Fibroblast of the conjunctiva (primary cell): ENCODE results near the gene HHATL.

Source experiments
- DNase-seq: peaks from one replicate; pipeline ENCODE4 v3.0.0-alpha.2; 2010; ENCODE audit warnings: low read depth

Gene HHATL

DNA sequence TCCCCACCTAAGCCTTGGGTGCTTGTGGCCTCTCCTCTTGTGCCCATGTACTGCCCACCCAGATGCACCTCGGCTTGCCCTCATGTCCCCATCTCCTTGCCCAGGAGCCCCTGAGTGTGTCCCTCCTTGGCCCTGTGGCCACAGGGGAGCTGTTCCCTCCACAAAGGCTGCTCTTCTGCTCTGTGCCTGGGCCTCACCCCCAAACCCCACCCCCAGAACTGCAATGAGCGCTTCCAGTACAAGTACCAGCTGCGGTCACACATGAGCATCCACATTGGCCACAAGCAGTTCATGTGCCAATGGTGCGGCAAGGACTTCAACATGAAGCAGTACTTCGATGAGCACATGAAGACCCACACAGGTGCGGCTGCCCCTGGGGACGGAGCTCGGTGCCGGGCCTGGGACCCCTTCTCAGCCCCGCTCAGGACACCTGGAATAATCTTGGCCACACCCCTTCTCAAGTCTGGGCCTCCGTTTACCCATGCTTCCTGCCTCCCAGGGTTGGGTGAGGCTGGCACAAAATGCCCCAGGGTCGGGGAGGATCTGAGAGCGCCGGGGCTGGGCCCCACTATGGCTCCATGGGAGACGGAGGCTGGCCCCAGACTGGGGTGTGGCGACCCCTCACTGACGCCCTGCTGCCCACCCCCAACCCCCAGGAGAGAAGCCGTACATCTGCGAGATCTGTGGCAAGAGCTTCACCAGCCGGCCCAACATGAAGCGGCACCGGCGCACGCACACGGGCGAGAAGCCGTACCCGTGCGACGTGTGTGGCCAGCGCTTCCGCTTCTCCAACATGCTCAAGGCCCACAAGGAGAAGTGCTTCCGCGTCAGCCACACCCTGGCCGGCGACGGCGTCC is 38.8 kb downstream of the HHATL start:
- no peak for DNase-seq

DNA sequence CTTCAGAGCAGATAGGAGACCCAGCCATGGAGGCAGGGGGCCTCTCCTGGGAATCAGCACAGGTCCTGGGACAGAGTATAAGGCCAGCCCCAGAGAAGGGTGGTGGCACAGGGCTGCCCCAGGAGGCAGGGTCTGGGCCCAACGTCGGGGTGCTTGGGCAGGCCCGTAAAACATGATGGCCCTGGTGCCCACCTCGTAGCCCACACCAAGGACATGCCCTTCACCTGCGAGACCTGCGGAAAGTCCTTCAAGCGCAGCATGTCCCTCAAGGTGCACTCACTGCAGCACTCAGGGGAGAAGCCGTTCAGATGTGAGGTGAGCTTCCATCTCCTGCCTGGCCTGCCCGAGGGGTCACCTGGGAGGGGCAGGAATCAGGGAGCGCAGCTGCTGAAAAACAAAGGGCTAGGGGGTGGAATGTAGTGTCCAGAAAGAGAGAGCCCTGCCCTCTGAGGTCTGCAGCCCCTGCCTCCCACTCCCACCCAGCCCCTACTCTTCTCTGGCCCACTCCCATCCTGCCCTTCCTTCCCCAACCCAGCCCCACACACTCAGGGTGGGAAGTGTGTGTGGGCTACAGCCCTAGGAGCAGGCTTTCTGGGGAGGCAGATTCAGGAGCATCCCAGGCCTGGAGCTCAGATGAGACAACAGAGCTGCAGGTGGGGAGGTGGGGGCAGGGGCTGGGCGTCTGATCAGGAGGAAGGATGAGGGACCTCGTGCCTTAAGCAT is 39.6 kb downstream of the HHATL start:
- no peak for DNase-seq

DNA sequence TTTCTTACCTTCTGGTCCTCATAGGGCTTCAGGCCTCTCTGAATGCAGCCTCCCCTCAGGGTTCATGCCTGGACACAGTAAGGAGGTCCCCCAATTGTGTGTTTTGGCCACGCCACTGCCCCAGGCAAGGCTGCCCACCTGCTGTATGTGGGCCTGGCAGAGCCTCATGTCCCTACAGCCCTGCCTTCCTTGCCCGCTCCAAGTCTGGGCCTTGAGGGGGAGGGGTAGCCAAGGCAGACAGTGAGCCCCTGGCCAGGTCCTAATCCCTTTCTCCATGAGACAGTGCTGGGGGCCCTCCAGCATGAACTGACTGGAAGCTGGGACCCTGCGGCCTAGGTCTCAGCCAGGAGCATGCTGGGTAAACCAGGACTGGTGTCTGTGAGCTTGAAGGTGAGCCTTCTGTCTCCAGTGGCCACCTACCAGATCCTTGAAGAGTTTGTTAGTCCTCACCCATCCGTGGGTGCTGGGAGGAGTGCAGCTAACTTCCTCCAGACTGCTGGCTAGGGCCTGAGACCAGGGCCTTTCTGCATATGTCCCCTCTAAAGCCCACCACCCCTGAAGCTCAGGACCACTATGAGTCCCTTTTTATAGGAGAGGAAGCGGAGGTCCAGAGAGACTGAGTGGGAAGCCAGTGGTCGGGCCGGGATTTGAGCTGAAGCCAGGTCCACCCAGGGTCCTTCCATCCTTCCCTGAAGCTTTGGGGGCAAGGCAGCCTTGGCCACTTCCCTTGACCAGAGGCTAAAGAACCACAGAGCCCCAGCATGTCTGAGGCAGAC is 40.4 kb downstream of the HHATL start:
- DNase-seq: no peak

DNA sequence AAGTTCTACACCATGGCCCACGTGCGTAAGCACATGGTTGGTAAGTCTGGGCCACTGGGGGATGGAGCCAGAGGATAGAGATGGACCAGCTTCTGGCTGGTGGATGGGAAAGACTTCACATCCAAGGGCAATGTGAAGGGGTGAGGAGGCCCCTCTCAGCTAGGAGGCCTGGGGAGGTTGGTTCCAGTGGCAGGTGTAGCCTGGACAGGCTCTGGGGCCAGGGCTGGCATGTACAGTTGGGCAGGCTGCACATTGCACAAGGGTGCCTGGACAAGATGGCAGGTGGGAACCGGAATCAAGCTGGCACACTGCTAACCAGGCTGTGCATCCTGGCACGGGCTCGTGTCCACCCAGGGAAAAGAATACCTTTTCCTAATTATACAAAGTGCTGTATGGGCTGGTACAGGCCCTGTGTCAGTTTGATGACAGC is 41.0 kb downstream of the HHATL start:
- no peak for DNase-seq

DNA sequence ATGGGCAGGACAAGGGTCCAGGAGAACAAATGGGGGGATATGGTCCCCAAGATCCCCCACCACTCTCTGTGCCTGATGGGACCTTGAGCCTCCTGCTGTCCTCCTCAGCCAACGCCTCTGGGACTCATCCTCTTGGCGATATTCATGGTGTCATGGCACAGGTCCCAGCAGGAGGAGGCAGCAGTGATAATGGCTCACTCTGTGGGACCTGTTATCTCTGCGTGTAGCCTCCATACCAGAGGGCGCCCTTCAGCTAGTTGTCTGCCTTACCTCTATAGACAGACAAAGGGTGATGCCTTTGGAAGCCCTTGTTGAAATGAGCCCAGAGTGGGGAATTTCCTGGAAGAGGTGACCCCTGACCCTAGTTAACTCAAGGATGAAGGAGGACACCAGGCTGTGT is 41.7 kb downstream of the HHATL start:
- DNase-seq: no peak

DNA sequence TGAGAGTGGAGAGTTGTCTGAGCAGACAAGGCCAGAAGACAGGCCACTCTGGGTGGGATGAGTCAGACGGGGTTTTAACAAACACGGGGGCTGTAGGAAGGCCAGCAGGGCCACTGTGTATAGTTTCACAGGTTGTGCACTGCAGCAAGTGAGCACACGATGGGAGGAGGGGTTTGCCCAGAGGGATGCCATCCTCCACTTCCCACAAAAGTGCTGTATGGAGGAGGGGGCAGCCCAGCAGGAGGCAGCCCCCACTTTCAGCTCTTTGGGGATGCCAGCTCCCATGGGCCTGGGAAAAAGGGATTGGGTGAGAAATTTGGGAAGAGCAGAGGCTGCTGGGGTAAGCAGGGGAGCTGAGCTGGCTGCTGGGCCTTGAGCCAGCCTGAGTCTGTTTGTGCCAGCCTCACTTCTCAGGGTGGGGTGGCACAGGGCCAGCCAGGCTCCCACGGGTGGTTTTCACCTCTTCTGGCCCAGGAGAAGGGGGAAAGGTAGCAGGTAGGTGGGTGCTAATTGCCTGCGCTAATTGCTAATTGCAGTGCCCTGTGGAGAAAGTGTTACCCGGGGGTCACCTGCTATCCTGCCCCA is 42.4 kb downstream of the HHATL start:
- DNase-seq: no peak

DNA sequence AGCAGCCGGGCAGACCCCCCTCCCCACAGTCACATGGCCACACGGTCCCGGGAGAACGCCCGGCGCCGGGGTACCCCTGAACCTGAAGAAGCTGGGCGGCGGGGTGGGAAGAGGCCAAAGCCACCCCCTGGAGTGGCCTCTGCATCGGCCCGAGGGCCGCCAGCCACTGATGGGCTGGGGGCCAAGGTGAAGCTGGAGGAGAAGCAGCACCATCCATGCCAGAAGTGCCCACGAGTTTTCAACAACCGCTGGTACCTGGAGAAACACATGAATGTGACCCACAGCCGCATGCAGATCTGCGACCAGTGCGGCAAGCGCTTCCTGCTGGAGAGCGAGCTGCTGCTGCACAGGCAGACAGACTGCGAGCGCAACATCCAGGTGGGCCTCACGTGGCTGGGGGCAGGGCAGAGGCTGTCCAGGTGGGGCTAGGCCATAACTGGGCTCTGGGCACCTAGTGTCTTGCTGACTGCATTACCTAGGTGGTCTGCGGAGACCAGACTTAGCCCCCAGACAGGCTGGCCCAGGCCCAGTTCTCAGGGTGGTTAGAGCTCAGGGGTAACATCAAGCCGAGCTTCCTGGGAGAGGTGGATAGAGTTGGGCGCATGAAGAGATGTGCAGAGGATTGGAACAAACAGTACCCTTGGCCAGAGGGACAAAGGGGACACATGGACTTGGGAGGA is 43.0 kb downstream of the HHATL start:
- DNase-seq: no peak

DNA sequence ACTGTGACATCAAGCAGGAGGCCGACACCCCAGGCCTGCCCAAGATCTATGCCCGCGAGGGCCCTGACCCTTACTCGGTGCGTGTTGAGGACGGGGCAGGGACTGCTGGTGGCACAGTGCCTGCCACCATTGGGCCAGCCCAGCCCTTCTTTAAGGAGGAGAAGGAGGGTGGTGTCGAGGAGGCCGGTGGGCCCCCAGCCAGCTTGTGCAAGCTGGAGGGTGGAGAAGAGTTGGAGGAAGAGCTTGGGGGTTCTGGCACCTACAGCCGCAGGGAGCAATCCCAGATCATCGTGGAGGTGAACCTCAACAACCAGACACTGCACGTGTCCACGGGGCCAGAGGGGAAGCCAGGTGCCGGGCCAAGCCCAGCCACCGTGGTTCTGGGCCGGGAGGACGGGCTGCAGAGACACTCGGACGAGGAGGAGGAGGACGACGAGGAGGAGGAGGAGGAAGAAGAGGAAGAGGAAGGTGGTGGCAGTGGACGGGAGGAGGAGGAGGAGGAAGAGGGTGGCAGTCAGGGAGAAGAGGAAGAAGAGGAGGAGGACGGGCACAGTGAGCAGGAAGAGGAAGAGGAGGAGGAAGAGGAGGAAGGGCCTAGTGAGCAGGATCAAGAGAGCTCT is 43.7 kb downstream of the HHATL start:
- no peak for DNase-seq

DNA sequence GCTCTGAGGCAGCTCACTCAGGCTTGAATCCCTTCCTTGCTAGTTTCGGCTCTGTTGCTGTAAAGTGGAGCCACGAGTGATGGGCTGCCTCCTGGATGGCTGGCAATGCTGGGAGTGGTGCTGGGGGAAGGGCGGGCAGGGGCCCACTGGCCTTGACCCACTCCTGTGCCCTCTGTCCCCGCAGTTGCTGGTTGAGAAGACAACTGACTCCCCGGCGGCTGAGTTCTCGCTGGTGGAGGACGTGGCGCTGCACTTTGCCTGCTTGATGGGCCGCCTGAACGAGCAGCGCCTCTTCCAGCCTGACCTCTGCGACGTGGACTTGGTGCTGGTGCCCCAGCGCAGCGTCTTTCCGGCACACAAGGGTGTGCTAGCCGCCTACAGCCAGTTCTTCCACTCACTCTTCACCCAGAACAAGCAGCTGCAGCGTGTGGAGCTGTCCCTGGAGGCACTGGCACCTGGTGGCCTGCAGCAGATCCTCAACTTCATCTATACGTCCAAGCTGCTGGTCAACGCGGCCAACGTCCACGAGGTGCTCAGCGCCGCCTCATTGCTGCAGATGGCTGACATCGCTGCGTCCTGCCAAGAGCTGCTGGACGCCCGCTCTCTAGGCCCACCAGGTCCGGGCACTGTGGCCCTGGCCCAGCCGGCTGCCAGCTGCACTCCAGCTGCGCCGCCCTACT is 44.4 kb downstream of the HHATL start:
- no peak for DNase-seq

DNA sequence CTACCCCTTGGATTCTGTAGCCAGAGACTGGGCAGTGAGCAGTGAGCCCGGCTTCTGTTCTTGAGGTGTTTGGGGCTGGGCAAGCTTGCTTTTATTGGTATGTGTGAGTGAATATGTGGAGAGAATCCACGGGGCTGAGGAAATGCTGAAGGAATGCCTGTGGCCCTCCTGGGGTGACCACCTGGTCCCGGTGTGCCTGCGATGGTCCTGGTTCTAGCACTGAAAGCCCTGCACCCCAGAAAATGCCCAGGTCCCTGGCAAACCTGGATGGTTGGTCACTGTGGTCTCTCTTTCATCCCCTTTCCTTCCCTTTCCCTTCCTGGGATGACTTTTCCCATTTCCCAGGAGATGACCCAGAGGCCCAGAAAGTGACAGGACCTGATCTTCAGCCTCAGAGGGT is 44.9 kb downstream of the HHATL start:
- no peak for DNase-seq

DNA sequence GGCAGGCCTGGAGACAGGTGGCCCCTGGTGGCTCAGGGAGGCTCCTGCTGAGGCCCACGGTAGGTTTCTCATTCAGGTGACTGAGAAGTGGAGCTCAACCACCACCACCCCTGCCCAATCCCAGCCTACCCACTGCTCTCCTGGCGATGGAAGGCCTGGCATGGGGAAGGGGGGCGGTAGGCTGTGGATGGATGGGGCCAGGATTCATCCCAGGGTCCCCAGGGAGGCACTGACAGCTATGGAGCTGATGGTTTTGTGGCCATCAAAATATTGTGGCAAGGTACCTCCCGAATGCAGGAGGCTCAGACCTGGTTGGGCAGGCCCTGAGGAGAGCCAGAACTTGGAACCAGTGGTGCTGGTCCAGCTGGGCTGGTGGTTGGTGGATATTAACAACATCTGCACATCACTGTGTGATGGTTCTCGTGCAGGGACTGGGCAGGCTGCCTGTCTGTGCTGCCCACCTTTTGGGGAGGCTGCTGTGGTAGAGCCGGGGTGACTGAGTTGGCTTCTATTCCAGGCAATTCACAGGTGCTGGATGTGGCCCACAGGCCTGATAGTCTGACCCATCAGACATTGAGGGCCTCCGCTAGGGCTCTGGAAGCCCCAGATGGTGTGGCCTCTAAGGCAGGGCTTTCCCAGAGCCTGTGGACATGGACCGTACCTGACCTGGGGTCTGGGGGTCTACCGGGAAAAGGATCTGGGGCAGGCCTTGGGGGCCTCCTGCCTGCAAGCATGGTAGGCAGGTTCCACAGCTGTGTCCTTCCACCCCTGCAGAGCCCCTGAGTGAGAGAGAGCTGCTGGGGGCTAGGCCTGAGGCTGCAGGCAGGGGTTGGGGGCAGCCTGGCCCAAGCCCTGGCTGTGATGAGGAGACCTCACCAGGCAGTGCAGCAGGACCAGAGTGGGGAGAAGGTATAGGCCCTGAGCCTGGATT is 45.7 kb downstream of the HHATL start:
- no peak for DNase-seq

DNA sequence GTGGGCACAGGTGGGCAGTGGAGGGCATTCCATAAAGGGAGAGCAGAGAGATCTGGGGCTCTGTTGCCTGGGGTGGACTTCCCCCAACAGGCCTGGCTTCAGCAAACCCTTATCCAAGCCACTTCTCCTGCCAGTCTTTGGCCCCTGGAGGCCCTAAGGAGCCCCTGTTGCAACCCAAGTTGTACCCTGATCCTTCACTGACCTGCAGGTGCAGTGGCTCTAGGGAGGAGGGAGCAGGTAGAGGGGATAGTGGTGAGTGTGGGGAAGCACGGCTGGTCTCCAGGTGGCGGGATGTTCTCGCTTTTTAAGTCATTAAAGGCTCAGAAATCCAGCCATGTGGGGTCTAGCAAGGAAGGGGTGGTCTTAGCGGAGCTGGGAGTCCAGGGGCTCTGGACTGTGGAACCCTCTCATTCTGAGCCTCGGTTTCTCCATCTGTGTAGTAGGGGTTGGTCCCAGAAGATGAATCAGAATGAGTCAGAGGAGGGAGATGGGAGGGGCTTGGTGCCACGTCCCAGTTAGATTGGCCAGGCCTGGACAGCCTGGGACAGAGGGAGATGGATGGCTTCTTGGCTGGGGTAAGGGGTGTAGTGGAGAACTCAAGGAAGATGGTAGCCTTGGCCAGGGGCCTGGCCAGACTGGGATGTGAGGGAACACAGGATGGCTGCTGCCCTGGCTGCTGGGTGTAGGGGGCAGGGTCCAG is 46.5 kb downstream of the HHATL start:
- no peak for DNase-seq

DNA sequence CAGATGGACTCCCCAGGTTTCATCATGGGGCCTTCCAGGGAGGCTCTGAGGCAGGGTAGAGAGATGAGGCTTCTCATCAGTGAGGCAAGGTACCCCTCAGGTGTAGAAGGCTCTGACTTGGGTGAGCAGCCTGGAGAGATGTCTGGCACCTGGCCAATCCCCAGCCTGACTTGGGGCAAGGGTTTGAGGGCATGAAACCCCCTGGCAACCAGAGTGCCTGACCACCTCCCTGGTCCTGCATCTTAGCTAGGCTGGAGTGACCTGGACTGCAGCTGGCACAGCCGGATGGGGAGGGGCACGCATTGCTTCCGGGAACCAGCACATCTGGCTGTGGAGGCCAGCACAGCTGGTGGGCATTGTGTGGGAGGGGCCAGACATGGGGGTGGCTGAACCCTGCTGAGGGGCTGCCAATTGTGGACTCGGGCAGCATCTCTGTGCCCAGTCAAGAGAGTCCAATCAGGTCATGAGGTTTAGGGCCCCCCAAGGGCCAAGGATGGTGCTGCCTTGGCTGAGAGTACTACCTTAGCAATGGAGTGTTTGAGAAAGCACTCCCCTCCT is 47.2 kb downstream of the HHATL start:
- no peak for DNase-seq

DNA sequence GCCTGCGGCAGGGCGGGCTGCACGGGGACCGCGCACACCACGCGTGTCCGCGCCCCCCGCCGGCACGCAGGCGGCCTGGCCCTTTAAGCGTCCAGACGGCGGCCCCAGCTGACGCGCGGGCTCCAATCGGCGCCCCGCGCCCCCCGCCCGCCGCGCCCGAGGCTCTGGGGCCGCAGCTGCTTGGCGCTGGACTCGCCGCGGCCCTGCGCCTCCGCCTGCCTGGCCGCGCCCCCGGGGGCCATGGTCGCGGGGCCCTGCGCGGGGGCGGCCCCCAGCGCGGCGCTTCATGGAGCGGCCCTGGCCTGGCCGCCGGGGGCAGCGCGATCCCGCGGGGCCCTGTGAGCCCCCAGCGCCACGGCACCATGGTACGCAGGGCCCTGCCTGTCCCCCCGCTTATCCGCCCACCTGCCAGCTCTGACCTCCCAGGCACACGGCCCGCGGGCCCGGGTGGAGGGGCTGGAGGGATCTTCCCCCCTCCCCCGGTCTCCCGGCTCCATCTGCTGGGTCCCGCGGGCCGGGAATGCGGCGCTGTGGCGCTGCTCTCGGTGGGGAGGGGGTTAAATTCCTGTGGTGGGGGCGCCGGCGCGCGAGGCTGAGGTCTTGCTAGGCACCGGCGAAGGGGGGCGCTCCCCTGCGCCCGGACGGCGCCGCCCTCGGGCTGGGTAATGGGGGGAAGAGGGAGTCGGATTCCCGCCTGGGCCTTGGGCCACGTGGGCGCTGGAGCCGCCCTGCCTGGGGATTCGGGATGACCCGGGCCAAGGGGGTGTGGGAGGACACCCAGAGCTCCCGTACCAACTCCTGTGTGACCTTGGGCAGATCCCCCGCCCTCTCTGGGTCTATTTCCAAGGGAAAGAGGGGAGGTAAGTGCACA is 48.0 kb downstream of the HHATL start:
- no peak for DNase-seq

DNA sequence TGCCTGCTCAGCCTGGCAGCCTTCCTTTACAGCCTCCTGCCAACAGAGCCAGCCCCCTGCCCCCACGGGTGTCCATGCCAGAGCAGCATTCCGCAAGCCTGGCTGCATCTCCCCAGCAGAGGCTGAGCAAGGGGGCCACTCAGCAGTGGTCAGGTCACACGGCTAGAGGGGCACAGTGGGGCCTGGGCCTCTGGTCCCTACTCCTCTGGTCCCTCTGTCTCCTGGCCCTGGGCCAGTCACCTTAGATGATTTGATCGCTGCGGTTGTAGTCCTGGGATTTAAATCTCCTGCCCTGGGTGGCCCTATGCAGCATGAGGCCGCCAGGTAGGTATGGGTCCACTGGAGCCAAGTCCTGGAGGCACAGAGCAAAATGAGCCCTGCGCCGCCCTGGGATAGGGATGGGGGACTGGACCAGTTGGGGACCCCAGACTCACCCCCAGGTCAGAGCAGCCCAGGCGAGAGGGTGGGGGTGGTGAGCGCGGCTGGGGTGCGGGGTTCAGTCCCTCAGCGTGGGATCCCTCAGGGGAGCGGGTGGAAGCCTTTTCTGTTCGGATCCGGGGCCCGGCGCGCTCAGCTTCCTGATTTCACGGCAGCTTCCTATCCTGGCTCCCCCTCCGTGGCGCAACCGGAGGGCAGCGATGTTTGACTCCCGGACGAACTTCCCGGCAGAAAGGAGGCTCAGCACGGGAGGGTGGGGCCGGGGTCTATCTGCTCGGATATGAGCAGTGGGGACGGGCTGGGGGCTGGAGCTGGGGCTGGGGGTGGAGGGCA is 48.9 kb downstream of the HHATL start, which contains the start of gene ZBTB47:
Gene ZBTB47 (plus strand): TSS at position 138 of the 771 bp plus-strand sequence. CDS start 4,659 bp downstream, outside the sequence.
- no peak for DNase-seq

DNA sequence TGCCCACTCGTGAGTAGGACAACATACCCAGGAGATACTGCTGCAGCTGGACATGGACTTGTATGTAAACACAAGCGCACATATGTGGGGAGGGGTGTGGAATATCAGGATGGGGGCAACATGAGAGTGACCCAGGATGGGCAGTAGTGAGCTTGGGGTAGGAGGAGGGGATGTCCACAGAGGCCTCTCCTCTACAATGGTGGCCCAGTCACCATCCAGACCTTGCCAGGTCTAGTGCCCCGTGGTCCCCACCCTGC is 49.4 kb downstream of the HHATL start:
- DNase-seq: no peak
